ENCODE data around the gene PLK5. TPM values are rescaled to one million over a fixed set of nuclear protein-coding genes. Genes with fewer than 3 reads are reported as not detected.
"Not testable (repeated sequence)": the region's sequence is repeated elsewhere in the genome, so short reads cannot be mapped to it uniquely, and the experiment has no call there.

The PLK5 gene
- total RNA-seq, 1 donor from 2014 or later = not detected

GRCh38 chr19:1491114-1491848, 32.6 kb upstream of the PLK5 start, which contains the start of gene REEP6:
TSS of gene REEP6 (plus strand) at chr19:1491181. CDS start at chr19:1491270, 89 bp downstream.
- DNase-seq (ENCODE audit: low spot score) = no peak

- DNase-seq (ENCODE audit: low spot score) = no peak
Measured at GRCh38 chr19:1491849-1492170, 32.1 kb upstream of the PLK5 start.

GRCh38 chr19:1492474-1493006, 31.3 kb upstream of the PLK5 start:
- no peak for DNase-seq (ENCODE audit: low spot score)

DNA sequence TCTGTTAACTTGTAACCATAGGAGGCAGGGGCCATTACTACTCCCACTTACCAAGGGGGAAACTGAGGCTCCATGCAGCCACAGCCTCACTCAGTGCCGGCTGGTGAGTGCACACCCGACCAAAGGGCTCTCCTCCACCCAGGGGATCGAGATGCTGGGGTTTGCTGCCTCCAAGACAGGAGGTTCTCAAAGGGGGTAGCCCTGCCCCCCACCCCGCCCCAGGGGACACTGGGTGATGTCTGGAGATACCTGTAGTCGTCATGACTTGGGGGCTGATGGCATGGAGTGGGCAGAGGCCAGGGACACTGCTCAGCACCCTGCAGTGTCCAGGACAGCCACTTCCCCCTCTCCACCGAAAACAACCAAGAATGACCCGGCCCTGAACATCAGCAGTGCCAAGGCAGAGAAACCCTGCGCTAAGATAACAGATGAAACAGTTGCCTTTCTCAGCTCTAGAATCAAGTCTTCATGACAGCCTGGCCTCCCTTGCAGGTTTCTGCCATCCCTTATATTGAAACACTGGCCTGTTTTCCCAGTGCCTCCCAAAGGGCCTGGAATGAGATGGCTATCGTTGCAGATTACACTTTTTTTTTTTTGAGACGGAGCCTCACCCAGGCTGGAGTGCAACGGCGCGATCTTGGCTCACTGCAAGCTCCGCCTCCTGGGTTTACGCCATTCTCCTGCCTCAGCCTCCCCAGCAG, 29.6 kb upstream of the PLK5 start:
- no peak for DNase-seq (ENCODE audit: low spot score)

DNA sequence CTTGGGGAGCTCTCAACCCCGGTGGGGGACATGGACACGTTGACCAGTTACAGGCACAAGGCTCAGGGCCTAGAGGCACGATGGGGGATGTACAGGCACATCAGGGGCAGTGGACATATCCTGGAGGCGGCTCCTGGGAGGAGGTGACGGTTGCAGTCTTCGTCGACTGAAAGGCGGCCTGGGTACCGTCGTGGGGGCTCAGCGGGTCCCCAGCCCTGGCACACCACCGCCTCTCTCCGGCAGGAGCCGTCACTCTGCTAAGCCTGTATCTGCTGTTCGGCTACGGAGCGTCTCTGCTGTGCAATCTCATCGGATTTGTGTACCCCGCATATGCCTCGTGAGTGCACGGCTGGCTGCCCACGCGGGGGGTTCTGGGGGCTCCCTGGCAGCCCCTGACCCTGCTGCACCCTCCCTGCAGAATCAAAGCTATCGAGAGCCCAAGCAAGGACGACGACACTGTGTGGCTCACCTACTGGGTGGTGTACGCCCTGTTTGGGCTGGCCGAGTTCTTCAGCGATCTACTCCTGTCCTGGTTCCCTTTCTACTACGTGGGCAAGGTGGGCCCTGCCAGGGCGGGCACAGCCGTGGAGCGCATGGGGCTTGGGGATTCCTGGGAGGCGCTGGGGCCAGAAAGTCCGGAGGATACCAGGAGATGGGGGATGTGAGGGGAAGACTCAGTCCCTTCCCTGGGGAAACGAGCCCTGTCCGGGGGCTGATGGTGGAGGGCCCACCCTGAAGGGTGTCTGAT, 28.7 kb upstream of the PLK5 start:
- no peak for DNase-seq (ENCODE audit: low spot score)

DNA sequence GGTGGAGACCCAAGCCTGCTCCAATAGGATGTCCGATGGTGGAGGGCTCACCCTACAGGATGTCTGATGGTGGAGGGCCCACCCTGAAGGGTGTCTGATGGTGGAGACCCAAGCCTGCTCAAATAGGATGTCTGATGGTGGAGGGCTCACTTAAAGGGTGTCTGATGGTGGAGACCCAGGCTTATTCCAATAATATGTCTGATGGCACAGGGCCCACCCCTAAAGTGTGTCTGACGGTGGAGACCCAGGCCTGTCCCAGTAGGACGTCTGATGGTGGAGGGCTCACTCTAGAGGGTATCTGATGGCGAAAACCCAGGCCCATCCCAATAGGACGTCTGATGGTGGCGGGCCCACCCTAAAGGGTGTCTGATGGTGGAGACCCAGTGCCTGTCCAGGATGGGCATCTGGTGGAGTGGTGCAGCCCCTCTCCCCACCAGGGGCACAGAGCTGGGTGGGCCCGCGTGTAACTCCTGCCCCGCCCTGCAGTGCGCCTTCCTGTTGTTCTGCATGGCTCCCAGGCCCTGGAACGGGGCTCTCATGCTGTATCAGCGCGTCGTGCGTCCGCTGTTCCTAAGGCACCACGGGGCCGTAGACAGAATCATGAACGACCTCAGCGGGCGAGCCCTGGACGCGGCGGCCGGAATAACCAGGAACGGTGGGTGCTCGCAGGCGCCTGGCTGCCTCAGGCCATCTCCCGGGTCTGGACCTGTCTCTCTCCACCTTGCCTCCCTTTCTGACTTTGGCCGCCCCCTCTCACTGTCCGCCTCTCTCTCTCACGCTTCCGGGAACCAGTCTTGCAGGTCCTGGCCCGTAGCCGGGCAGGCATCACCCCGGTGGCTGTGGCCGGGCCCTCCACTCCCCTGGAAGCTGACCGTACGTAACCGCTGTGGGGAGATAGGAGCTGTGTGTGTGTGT, 27.8 kb upstream of the PLK5 start:
- DNase-seq (ENCODE audit: low spot score) = no peak

DNA sequence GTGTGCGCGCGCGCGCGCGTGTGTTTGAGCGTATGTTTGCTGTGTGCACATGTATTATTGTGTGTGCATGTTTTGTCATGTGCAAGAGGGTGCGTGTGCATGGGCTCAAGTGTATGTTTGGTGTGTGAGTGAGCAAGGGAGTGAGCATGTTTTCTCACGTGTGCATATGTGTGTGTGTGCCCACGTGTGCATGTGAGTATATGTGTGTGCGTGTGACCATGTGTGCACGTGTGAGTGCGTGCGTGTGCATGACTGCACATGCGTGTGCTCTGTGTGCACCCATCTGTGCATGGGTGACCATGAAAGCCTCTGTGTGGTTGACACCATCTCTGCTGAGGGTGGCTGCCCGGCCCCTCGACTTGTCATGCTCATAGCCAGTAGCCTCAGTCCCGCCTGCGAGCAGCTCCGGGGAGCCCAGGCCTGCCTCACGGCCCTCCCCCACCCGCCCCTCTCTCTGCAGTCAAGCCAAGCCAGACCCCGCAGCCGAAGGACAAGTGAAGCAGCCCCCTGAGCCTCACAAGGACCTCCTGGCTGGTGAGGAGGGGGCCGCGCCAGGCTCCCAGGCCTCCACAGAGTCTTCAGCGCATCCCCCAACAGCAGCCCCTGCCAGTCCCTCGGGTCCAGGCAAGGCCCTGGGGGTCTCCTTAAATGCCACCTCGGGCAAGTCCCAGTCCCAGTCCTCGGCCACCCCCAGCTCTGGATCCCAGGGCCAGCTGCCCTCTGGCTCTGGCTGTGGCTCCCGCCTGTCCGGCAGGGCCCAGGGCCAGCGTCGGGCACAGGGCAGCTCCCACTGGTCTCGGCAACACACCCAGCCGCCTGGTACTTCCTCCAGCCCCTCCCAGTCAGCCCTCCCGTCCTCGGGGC, 26.9 kb upstream of the PLK5 start:
- no peak for DNase-seq (ENCODE audit: low spot score)

DNA sequence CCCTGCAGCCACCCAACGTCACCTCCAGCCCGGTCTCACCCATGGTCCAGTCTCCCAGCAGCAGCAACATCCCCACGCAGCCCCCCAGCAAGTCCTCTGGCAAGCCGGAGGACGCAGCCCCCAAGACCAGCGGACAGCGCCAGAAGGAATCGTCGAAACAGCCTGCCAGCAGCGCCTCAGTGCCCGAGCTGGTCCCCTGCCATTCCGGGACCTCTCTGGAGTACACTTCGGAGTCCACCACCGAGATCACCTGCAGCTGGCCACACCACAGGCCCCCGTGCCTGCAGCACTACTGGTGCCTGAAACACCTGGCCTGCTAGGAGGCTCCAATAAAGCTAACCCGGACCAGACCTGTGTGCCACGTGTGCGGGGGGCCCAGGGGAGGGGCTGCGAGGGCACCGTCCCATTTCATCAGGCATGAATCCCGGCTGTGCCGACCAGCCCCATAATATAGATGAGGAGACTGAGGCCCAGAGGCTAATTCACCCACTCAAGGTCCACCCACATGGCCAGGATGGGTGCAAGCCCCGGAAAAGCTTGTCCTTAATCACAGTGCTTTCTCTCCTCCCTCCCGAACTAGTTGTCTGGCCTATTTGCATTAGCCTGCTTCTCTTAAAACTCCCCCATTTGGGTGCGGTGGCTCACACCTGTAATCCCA, 26.2 kb upstream of the PLK5 start:
- DNase-seq (ENCODE audit: low spot score) = no peak

DNA sequence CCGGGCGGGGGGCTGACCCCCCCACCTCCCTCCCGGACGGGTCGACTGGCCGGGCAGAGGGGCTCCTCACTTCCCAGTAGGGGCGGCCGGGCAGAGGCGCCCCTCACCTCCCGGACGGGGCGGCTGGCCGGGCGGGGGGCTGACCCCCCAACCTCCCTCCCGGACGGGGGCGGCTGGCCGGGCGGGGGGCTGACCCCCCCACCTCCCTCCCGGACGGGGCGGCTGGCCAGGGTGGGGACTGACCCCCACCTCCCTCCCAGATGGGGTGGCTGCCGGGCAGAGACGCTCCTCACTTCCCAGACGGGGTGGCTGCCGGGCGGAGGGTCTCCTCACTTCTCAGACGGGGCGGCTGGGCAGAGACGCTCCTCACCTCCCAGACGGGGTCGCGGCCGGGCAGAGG, 24.6 kb upstream of the PLK5 start:
- not testable (repeated sequence) for DNase-seq (ENCODE audit: low spot score)

- DNase-seq (ENCODE audit: low spot score) = no peak
Measured at GRCh38 chr19:1501200-1501595, 22.7 kb upstream of the PLK5 start.

- no peak for DNase-seq (ENCODE audit: low spot score)
Measured at GRCh38 chr19:1502433-1503088, 21.3 kb upstream of the PLK5 start.

DNA sequence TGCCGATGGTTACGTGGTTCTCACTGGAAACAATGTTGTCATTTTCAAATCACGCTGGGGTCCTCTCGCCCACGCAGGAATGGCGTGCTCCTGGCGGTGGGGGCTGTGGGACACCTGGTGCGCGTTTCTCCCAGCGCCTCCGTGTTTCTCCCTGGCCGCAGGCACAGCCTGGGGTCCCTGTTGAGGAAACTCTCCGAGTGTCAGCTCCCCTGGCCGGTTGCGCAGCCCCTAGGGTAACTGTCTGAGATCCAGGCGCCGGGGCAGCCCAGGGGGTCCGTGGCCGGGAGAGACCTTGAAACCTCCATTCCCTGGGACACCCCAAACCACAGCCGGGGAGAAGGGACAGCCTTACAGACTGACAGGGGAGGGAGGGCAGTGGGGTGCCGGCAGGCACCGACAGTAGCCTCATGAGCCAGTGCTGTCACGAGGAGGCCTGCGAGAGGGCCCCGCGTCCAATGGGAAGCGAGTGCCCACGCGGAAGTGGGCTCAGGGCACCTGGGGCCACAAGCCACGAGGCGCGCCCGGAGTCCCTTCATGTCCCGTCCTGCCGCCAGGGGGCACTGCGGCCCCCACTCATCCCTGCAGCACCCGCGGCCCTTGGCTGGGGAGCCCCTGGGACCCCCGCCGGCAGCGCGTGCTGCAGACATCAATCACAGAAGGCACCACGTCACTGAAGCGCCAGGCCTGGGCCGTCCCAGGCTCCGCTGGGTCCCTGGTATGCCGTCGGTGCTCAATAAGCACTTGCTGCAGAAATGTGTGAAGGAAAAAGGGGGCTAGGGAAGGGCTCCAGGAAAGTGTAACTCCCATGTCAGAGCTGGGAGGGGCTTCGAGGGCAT, 20.6 kb upstream of the PLK5 start:
- no peak for DNase-seq (ENCODE audit: low spot score)

DNA sequence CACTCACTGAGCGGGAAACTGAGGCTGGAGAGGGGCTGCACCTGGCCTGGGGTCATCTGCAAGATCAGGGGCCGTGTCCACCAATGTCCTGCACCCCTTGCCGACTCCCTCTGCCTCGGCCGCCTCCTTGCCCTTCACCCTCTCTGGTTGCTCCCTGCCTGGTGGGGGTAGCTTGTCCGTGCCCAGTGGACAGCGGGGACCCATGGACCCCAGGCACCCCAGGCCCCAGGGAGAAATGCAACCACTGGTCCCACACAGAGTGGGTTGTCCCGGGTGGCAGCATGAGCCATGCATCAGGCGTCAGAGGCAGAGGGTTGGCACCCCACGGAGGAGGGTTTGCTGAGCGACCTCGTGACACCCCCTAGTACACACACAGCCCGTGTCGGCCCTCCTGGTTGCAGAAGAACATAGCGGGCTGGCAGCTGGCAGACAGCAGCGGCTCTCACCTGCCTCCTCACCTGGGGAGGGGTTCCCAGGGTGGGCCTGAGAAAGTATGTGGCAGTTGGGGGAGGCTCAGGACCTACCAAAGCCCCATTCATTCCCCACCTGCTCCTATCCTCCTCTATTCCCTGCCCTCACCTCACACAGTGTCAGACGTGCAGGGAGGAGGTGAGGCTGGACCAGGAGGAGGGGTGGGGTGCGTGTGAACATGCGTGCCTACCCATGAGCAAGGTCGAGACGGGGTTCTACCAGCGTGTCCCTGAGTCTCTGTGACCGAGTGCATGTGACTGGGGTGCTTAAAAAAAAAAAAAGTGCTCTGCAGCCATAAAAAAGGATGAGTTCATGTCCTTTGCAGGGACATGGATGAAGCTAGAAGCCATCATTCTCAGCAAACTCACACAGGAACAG, 19.7 kb upstream of the PLK5 start:
- DNase-seq (ENCODE audit: low spot score) = no peak

GRCh38 chr19:1505012-1505411, 18.9 kb upstream of the PLK5 start:
- DNase-seq (ENCODE audit: low spot score) = no peak

DNA sequence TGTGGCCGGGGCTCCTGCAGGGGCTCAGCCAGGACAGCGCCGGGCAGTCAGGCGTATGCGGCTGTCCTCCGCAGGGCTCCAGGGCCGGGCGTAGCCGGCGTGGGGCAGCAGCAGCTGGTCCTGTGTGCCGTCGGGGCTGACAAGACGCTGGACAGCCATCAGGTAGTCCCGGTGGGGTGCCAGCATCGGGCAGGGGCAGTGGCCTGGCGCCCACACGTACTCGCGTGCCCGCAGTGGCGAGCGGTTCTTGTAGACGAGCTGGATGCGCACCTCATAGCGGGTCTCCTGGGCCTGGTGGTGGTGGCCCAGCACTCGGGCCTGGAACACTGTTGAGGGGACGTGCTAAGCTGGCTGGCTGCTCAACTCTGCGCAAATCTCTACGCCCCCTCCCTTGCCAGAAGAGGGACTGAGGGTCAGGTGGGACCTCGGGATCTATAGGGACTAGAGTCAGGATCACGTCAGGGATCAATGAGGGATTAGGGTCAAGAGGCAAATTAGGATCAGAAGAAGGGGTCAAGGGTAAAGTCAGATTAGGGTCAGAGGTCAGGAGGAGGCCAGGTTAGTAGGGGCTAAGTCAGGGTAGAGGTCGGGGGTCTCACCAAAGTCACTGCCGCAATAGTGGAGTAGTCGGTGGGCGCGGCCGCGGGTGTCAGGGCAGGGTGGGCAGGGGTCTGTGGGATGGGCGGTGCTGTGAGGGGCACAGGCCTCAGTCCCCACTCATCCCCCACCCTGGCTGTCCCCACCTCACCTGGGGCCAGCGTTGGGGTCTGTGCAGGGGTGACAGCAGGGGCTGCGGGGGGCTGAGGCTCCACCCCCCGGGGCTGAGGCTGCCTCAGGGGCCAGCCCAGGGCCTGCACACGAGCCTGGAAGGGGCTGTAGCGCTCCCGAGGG, 17.6 kb upstream of the PLK5 start:
- no peak for DNase-seq (ENCODE audit: low spot score)

- no peak for DNase-seq (ENCODE audit: low spot score)
Measured at GRCh38 chr19:1507192-1507660, 16.7 kb upstream of the PLK5 start.
